SK-N-SH treated with all-trans-retinoic acid at 6 μM for 48 hours (cell line): ENCODE results near the gene CATSPERZ.

Experiments
- ATAC-seq: fragments of 200-7000 bp; cut with Tn5 transposase; 3 replicates; pipeline ENCODE4 v1.9.1; 2020; ENCODE audit warnings: mild to moderate bottlenecking, moderate library complexity
- ARNTL ChIP-seq: fragments of 450-650 bp; formaldehyde crosslinking; IDR thresholded peaks from 2 replicates; pipeline ENCODE4 v1.5.0; 2020; ENCODE audit warnings: low read depth, mild to moderate bottlenecking, moderate library complexity, borderline replicate concordance
- BACH2 ChIP-seq: fragments of 250-450 bp; sonication (Bioruptor Pico); IDR thresholded peaks from 2 replicates; pipeline ENCODE4 v1.9.0; 2021; ENCODE audit warnings: mild to moderate bottlenecking, borderline replicate concordance
- CREB5 ChIP-seq: fragments of 250-450 bp; sonication (Bioruptor Pico); IDR thresholded peaks from 2 replicates; pipeline ENCODE4 v1.5.1; 2020; ENCODE audit warnings: low read depth, mild to moderate bottlenecking, moderate library complexity
- CSDC2 ChIP-seq: fragments of 250-450 bp; sonication (Bioruptor Pico); IDR thresholded peaks from 2 replicates; pipeline ENCODE4 v1.5.0; 2020; ENCODE audit warnings: mild to moderate bottlenecking, moderate library complexity
- ESRRG ChIP-seq: fragments of 250-450 bp; sonication (Bioruptor Pico); IDR thresholded peaks from 2 replicates; pipeline ENCODE4 v1.6.1; 2021; ENCODE audit warnings: mild to moderate bottlenecking
- GLIS3 ChIP-seq: fragments of 250-450 bp; sonication (Bioruptor Pico); IDR thresholded peaks from 2 replicates; pipeline ENCODE4 v1.5.0; 2020; ENCODE audit warnings: mild to moderate bottlenecking, moderate library complexity
- OSR1 ChIP-seq: fragments of 250-450 bp; sonication (Bioruptor Pico); IDR thresholded peaks from 2 replicates; pipeline ENCODE4 v1.8.0; 2022; ENCODE audit warnings: moderate library complexity, mild to moderate bottlenecking, inconsistent platforms
- POU6F1 ChIP-seq: fragments of 250-450 bp; sonication (Bioruptor Pico); IDR thresholded peaks from 2 replicates; pipeline ENCODE4 v1.8.0; 2021; ENCODE audit warnings: low read depth, mild to moderate bottlenecking, moderate library complexity, borderline replicate concordance
- PPARA ChIP-seq: fragments of 250-450 bp; sonication (Bioruptor Pico); IDR thresholded peaks from 2 replicates; pipeline ENCODE4 v1.5.0; 2020; ENCODE audit warnings: mild to moderate bottlenecking, borderline replicate concordance
- RARB ChIP-seq: fragments of 250-450 bp; sonication (Bioruptor Pico); IDR thresholded peaks from 2 replicates; pipeline ENCODE4 v1.8.0; 2021; ENCODE audit warnings: mild to moderate bottlenecking, moderate library complexity
- SNAI2 ChIP-seq: fragments of 250-450 bp; sonication (Bioruptor Pico); IDR thresholded peaks from 2 replicates; pipeline ENCODE4 v1.5.0; 2020; ENCODE audit warnings: mild to moderate bottlenecking, moderate library complexity
- TCF4 ChIP-seq: fragments of 250-450 bp; sonication (Bioruptor Pico); IDR thresholded peaks from 2 replicates; pipeline ENCODE4 v1.8.0; 2021; ENCODE audit warnings: mild to moderate bottlenecking, moderate library complexity, borderline replicate concordance
- TOX ChIP-seq: fragments of 250-450 bp; sonication (Bioruptor Pico); IDR thresholded peaks from 2 replicates; pipeline ENCODE4 v1.8.0; 2021; ENCODE audit warnings: mild to moderate bottlenecking, moderate library complexity, borderline replicate concordance
- ZC3H10 ChIP-seq: fragments of 250-450 bp; sonication (Bioruptor Pico); IDR thresholded peaks from 2 replicates; pipeline ENCODE4 v1.5.1; 2021; ENCODE audit warnings: mild to moderate bottlenecking, moderate library complexity
- ZFP3 ChIP-seq: fragments of 250-450 bp; sonication (Bioruptor Pico); IDR thresholded peaks from 2 replicates; pipeline ENCODE4 v1.5.0; 2020; ENCODE audit warnings: mild to moderate bottlenecking, moderate library complexity
- ZFP30 ChIP-seq: fragments of 450-650 bp; formaldehyde crosslinking; IDR thresholded peaks from 2 replicates; pipeline ENCODE4 v1.5.0; 2022; ENCODE audit warnings: mild to moderate bottlenecking, moderate library complexity
- ZNF565 ChIP-seq: fragments of 450-650 bp; formaldehyde crosslinking; conservative IDR thresholded peaks from 2 replicates; pipeline ENCODE4 v1.5.0; 2020; ENCODE audit warnings: low read depth, mild to moderate bottlenecking, moderate library complexity
- ZNF70 ChIP-seq: fragments of 450-650 bp; formaldehyde crosslinking; IDR thresholded peaks from 2 replicates; pipeline ENCODE4 v1.5.0; 2020; ENCODE audit warnings: mild to moderate bottlenecking, moderate library complexity
- ZNF8 ChIP-seq: fragments of 450-650 bp; formaldehyde crosslinking; IDR thresholded peaks from 2 replicates; pipeline ENCODE4 v1.5.0; 2020; ENCODE audit warnings: mild to moderate bottlenecking, moderate library complexity
- TF ChIP-seq, protein P1 (sequence below): fragments of 250-450 bp; sonication (Bioruptor Pico); IDR thresholded peaks from 2 replicates; pipeline ENCODE4 v1.5.0; 2020; ENCODE audit warnings: mild to moderate bottlenecking, moderate library complexity
- TF ChIP-seq, protein P2 (sequence below): fragments of 250-450 bp; sonication (Bioruptor Pico); IDR thresholded peaks from 2 replicates; pipeline ENCODE4 v1.5.1; 2021; ENCODE audit warnings: mild to moderate bottlenecking, moderate library complexity

Gene CATSPERZ

DNA sequence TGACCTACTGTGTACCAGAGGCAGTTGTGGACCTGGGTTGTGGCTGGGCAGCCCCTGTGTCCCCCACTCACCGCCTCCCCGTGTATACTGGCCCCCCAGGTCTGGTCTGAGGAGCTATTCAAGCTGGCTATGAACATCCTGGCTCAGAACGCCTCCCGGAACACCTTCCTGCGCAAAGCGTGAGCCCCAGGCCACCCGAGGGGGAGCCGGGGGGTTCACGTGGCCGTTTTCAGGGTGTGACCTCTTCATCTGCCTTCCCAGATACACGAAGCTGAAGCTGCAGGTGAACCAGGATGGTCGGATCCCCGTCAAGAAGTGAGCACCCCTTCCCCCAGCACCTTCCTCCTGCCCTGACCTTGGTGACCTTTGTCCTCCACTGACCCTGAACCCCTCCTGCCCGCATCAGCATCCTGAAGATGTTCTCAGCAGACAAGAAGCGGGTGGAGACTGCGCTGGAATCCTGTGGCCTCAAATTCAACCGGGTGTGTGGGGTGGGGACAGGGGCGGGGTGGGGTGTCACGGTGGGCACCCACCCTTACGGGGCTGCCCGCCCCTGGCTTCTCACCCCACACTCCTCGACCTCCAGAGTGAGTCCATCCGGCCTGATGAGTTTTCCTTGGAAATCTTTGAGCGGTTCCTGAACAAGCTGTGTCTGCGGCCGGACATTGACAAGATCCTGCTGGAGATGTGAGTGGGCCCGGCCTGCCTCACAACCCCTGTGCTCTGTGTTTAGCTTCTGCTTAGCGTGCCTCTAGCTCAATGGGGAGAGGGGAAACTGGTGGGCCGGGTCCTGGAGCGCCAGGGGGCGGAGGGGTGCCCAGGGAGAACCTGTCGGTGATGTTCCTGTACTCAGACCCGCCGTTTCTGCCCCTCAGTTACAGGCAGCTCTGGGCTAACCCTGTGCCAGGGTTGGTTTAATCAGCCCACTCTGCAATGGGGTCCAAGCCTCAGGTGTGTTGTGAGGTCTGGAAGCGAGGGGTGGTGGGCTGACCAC is 44.7 kb upstream of the CATSPERZ start:
- TF ChIP-seq, protein P1, sequence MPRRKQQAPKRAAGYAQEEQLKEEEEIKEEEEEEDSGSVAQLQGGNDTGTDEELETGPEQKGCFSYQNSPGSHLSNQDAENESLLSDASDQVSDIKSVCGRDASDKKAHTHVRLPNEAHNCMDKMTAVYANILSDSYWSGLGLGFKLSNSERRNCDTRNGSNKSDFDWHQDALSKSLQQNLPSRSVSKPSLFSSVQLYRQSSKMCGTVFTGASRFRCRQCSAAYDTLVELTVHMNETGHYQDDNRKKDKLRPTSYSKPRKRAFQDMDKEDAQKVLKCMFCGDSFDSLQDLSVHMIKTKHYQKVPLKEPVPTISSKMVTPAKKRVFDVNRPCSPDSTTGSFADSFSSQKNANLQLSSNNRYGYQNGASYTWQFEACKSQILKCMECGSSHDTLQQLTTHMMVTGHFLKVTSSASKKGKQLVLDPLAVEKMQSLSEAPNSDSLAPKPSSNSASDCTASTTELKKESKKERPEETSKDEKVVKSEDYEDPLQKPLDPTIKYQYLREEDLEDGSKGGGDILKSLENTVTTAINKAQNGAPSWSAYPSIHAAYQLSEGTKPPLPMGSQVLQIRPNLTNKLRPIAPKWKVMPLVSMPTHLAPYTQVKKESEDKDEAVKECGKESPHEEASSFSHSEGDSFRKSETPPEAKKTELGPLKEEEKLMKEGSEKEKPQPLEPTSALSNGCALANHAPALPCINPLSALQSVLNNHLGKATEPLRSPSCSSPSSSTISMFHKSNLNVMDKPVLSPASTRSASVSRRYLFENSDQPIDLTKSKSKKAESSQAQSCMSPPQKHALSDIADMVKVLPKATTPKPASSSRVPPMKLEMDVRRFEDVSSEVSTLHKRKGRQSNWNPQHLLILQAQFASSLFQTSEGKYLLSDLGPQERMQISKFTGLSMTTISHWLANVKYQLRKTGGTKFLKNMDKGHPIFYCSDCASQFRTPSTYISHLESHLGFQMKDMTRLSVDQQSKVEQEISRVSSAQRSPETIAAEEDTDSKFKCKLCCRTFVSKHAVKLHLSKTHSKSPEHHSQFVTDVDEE (CRISPR knock-in tag), result no peak
- TF ChIP-seq OSR1 (CRISPR knock-in tag) (no peak), CSDC2 (no peak), GLIS3 (CRISPR knock-in tag) (no peak), CREB5 (CRISPR knock-in tag) (no peak), ZFP30 (CRISPR knock-in tag) (no peak), TCF4 (CRISPR knock-in tag) (no peak), SNAI2 (CRISPR knock-in tag) (no peak), ZNF8 (CRISPR knock-in tag) (no peak), BACH2 (no peak), TOX (no peak), ZNF70 (CRISPR knock-in tag) (no peak), ZFP3 (CRISPR knock-in tag) (no peak), POU6F1 (CRISPR knock-in tag) (no peak), RARB (CRISPR knock-in tag) (no peak), PPARA (CRISPR knock-in tag) (no peak), ZNF565 (CRISPR knock-in tag) (no peak), ARNTL (CRISPR knock-in tag) (no peak)
- TF ChIP-seq, protein P2, sequence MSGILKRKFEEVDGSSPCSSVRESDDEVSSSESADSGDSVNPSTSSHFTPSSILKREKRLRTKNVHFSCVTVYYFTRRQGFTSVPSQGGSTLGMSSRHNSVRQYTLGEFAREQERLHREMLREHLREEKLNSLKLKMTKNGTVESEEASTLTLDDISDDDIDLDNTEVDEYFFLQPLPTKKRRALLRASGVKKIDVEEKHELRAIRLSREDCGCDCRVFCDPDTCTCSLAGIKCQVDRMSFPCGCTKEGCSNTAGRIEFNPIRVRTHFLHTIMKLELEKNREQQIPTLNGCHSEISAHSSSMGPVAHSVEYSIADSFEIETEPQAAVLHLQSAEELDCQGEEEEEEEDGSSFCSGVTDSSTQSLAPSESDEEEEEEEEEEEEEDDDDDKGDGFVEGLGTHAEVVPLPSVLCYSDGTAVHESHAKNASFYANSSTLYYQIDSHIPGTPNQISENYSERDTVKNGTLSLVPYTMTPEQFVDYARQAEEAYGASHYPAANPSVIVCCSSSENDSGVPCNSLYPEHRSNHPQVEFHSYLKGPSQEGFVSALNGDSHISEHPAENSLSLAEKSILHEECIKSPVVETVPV (CRISPR knock-in tag), result no peak
- ATAC-seq, result no peak

GRCh38 chr11:64256300-64256699 is 43.9 kb upstream of the CATSPERZ start:
- TF ChIP-seq ZNF70 (CRISPR knock-in tag) (no peak), RARB (CRISPR knock-in tag) (no peak), ZNF8 (CRISPR knock-in tag) (no peak), ESRRG (CRISPR knock-in tag) (no peak), ZFP3 (CRISPR knock-in tag) (no peak), ZFP30 (CRISPR knock-in tag) (no peak), GLIS3 (CRISPR knock-in tag) (no peak), ZC3H10 (CRISPR knock-in tag) (no peak), PPARA (CRISPR knock-in tag) (no peak), BACH2 (no peak), TCF4 (CRISPR knock-in tag) (no peak), CREB5 (CRISPR knock-in tag) (no peak), OSR1 (CRISPR knock-in tag) (no peak), ARNTL (CRISPR knock-in tag) (no peak), TOX (no peak), POU6F1 (CRISPR knock-in tag) (no peak), ZNF565 (CRISPR knock-in tag) (no peak)
- TF ChIP-seq, protein P2 (CRISPR knock-in tag), result no peak
- ATAC-seq, result no peak
